Stimulated activated CD8-positive, alpha-beta memory T cell treated with anti-CD3 and anti-CD28 coated beads, Interleukin-12 subunit alpha, Interleukin-12 subunit beta, amount 100 ng/mL, for 1 hour (primary cell): ENCODE results near the gene KRT34.
"Not testable (repeated sequence)": the region's sequence is repeated elsewhere in the genome, so short reads cannot be mapped to it uniquely, and the experiment has no call there.

ENCODE experiments used
- DNase-seq: peaks from one replicate; pipeline ENCODE4 v3.0.0-alpha.2; 2020; ENCODE audit warnings: low read depth

Gene KRT34

DNA sequence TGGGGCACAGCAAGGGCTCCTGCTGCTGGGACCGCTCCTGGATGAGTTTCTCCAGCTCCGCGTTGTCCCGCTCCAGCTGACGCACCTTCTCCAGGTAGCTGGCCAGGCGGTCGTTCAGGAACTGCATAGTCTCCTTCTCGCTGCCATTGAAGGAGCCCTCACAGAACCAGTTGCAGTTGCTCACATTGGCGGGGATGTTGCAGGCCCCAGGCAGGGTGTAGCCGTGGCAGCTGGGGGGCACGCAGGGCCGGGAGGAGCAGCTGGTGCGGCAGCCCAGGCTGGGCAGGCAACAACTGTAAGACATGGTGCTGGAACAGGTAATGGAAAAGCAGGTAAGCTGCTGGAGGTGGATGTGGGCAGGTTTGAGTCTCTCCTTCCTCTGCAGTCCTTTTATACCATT is at the start of gene KRT34:
KRT34 (minus strand) TSS at position 364 of the 400 bp plus-strand sequence; CDS start at position 304, 60 bp downstream.
- not testable (repeated sequence) for DNase-seq

DNA sequence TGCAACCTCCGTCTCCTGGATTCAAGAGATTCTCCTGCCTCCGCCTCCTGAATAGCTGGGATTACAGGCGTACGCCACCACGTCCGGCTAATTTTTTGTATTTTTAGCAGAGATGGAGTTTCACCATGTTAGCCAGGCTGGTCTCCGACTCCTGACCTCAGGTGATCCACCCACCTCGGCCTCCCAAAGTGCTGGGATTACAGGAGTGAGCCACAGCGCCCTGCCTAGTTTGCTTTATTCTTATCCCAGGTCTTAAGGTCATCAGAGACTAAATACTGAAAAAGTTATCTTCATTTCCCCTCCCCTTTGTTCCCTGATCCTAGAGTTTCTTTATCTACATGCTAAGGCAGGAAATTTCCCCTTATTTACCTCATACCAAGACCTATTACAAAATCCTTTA is 48.3 kb upstream of the KRT34 start:
- not testable (repeated sequence) for DNase-seq

DNA sequence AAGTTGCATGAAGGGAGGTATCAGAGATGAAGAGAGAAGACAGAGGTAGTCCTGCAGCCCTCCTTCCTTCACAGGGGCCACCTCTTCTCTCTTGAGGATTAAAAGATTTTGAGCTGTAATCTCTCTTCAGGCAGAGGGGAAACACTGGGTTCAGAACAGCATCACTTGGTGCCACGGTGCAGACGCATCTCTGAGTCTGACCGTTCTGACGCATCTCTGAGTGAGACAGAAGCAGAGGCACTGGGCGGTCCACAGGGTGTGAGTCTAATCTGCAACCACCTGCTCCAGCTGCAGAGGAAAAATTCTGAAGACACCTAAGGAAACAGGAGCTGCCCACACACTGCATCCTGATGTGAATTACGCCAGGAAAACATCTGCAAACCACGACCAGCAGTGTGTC is 47.6 kb upstream of the KRT34 start:
- DNase-seq: no peak

DNA sequence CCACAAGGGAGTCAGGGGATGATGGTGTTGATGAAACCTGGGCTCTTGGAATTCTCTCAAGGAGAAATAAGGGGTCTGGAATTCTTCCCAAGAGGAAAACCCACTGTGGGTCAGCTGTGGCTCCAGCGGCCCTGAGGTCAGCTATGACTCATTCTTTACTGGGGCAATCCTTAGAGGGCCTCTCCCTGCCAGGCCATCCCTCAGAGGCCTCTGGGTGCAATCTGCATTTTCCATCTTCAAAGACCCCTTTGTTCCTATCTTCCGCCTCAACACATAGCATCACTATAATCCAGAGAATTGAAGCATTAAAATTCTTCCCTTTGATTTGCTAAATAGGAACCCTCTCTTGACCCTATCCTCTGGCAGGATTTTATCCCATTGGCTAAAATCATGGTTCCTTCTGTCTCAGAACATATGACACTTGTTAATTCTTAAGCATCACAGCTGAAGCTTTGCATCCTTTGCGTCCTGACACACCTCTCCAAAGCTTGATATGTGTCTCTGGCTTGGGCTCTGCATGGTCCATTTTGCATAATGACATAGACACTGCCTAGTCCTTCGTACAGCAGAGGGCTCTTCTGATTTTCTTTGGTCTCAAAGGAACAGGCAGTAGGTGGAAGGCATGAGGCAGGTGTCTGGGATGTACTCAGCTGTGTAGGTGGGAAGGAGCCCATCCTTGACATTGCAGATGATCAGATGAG is 46.6 kb upstream of the KRT34 start:
- no peak for DNase-seq

DNA sequence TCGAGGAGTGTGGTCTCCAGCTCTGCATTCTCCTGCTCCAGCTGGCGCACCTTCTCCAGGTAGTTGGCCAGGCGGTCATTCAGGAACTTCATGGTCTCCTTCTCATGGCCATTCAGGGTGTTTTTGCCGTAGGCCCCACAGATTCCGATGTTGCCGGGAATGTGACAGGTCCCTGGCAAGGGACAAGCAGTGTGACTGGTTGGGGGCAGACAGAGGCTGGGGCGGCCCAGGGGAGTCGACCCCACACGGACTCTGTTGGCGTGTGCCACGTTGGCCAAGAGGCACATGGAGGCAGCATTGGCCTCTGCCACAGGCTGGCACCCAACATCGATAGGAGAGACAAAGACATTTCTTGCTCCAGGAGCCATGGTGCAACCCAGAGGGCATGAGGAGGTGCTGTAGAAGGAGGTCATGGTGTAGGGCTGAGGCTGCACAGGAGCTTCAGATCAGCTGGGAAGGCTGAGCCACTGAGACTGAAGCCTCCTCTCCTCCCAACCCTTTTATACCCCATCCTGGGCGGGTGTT is 42.1 kb upstream of the KRT34 start, which contains the start of gene KRT37:
KRT37 (minus strand) TSS at position 475 of the 525 bp plus-strand sequence; CDS start at position 413, 62 bp downstream.
- no peak for DNase-seq

DNA sequence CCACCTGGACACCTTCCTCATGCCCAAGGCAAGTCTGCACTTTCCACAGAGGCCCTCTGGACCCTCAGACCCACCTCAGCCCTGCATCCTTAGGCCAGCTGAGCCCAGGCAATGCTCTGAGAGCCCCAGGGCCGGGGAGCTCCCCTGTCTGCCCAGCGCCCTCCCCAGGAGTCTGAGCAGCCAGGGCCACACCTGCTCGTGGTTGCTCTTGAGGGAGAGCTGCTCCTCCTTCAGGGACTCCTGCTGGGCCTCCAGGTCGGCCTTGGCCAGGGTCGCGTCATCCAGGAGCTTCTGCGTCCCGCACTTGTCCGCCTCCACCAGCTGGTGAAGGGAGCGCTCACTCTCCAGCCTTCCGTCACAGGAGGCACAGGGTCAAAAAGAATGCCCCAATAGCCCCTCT is 40.5 kb upstream of the KRT34 start:
- DNase-seq: not testable (repeated sequence)

DNA sequence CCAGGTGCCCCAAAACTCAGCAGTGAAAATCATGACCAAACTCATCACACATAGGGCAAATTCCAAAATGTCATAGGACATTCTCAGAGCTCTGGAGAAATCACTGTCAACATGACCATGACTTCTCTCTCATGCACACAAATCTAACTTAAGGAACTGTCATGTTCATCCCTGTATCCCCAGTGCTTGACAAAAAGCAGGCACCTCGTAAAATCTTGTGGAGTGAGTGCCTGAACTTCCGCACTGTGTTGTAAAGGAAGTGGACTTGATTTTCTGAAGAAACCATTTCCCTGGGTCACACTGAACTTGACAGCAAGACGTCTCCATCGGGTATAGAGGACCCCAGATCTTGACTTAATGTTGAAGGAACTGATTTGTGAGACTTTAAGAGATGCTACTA is 39.5 kb upstream of the KRT34 start:
- no peak for DNase-seq

DNA sequence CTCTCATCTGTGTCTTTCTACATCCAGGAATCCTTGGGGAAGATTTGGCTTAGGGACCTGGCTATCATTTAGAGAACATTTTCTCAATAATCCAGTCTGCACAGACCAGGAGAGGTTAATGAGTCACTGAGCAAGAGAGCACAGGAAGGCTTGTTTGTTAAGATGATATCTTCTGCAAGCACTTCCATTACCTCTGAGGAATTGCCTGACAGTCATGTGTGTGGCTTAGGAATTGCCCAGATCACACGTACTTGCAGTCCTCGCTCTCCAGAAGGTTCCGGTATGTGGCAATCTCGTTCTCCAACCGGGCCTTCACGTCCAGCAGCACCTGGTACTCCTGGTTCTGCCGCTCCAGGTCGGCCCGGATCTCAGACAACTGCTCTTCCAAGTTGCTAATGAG is 39.0 kb upstream of the KRT34 start:
- no peak for DNase-seq

DNA sequence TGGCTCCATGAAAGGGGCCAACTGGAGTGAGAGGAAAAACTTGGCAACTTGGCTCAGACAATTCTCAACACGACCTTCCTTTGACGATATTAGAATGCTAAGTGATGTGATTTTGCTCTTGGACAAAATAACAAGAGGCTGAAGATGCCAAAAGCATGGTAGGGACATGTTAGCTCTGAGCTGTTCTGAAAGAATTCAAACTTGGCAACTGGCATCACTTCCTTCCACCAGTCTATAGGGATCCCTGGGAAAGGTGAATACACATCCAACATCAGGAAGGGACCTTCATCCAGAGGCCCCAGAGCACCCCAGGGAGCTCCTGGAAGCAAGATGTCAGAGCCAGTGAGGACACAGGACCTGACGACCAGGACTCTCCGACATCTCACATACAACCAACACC is 38.0 kb upstream of the KRT34 start:
- no peak for DNase-seq

DNA sequence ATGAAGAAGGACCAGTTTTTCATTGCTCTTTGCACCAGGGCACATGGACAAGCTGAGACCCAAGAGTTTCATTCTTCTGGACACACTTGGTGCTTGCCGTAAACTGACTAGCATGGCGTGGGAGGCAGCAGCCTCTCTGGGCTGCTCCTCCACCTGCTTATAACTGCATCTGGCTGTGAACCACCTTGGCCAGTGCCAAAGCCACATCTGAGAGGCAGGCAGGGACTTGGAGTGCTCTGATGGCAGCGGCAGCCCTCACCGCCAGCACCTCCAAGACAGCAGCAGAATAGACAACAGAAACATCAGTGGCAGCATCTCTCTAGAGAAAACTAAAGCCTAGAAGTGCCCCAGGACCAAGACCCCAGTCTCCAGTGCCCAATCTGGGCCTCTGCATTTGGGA is 37.6 kb upstream of the KRT34 start:
- DNase-seq: no peak

DNA sequence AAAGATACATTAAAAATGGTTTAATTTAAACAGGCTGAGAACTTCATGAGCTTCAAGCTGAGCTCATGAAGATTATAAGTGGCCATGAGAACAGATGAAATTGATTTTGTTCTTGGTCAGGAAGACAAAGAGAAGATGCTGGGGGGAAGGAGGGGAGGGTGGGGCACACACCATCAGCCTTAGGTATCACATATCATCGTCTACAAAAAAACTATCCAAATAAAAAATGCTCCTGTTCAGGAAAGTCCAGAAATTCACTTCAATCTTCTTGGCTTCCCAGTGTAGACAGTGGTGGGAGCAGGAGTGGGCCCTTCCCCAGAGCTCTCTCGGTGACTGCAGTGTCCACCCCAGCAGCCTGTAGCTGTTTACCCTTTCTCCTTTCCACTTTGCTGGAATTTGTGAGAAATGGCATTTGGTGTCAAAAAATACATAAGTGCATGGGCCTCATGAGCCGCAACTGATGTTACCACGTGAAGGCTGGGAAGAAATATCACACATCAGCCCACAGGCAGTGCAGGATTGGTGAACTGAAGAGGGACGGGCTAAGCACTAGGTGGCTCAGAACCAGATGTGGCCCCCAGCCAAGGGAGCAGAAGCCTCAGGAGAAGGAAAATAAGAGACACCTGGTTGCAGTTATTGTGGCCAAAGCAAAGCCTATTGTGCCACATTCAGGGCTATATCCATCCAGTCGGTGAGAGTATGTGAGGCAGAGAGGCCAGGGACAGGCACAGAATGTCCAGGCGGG is 36.2 kb upstream of the KRT34 start:
- no peak for DNase-seq

DNA sequence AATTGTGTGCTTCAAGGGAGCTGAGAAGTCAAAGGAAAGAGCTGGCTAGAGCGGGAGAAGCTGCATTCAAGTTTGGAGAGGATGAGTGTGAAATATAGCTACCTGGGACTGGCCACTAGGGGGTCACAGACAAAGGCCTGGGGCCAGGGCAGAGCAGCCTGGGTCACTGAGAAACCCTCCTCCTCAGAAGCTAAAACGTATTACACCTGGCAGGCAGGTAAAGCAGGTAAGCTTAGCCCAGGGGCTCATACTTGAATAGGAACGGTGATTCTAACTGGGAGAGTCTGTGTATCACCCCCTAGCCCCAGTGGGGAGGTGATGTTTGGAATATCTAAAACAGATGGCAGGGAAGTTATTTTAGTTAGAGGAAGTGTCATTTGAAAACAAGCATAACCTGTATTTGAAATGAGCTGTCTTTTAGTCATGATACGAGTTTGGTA is 35.5 kb upstream of the KRT34 start:
- DNase-seq: no peak

DNA sequence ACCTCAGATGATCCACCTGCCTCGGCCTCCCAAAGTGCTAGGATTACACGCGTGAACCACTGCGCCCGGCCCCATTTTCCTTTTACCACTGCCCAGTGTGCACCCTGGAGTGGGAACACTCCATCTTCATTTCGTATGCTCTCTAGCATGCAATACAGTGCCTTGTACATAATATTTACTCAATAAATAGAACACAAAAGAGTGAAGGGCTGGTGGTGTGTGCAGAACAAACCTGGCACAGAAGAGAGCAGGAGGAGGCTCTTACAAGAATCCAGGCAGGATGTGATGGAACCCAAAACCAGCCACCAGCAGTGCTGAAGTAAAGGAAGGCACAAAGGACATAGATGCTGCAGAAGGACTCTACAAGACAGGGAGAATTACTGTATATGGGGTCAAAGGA is 35.0 kb upstream of the KRT34 start:
- no peak for DNase-seq

DNA sequence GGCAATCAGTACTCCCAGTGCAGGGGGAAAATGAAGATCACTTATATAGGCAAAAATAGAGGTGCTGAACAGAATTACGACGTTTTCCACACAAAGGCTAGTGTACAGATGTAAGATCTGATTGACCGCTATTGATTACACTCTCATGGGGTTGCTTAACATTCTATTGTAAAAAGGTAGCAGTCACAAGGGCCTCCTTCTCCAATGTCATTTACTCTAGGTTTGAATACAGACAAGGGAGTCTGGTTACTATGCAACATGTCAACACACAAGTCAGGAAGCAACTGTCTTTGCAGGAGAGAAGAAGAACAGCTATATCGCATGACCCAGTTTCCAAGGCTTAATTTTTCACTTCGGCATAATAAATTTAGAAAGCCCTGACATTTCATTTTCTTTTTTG is 34.4 kb upstream of the KRT34 start:
- DNase-seq: no peak

DNA sequence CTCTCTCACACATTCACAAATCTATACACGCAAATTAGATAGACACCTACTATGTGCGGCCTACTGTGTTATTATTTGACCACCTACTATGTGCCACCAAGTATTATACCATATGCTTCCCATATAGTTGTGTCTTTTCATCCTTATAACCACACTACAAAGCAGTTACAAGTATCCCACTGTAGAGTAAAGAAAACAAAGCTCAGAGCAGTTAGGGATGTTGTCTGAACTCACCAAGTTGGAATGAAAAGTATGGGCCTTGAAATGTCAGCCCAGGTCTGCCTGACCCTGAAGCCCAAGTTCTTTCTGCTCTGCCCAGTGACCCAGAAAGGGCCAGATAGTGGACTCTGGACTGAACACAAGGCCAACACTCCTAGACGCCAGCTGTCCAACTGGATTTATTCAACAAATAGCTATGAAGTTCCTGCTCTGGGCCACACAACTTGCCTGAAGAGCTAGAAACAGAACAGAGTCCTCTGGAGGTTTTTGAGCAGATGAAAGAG is 33.8 kb upstream of the KRT34 start:
- no peak for DNase-seq

DNA sequence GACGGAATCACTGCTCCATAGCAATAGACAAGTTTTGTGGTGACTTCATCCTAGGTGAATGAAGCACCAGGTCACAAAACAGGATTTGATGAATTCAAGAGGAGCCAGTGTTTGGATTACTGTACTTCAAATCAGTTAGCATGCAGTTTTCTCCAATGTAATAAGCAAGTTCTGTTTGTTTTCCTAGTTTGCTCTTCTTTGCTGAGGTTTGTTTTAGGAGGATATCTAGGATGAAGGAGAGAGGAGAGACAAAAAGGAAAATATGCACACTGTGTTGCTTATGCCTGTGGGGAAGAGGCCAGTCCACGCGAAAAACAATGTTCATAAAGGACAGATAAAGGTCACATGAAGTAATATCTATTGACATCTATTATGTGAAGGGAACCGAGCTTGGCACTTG is 33.3 kb upstream of the KRT34 start:
- DNase-seq: no peak

DNA sequence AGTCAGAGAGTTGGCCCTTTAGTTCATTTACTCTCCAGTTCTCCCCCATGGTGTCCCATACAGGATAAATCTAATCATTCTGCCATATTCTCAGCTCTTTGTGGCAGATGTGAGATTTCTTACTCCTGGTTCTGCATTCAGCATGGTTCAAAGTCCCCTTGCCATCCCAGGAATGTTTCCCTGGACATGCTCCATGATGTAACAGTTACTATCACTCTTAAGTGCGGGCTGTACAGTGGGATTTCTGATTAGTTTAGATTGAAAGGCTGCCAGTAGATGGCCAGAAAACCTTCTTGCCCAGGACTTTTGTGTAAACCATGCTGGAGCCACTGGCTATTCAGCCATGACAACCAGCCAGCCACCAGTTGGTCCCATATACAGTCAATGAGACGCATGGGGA is 31.9 kb upstream of the KRT34 start:
- DNase-seq: no peak

DNA sequence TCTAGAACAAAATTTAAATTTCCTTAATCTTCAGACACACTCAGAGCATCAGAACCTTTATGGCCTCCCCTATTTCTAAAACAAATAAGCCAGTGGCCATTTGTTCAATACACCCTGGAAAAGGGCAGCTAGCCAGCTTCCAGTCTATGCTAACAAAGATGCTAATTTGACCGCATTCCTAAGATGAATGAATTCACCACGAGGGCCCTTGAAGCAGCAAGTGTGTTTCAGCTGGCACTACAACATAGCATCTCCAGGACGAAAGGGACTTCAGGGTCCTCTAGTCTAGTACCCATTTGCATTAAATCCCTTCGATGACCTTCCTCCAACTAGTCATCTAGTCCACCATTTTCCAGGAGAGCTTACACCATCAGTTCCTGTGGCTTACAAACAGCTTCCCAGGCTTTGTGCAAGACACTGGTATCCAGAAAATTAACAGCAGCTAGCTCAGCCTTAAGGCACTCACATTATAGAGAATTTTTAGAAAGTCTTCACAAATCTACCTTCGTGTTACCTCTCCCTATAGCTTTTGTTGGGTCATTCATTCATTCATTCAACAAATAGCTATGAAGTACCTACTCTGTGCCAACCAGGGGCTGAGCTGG is 31.3 kb upstream of the KRT34 start:
- DNase-seq: no peak

DNA sequence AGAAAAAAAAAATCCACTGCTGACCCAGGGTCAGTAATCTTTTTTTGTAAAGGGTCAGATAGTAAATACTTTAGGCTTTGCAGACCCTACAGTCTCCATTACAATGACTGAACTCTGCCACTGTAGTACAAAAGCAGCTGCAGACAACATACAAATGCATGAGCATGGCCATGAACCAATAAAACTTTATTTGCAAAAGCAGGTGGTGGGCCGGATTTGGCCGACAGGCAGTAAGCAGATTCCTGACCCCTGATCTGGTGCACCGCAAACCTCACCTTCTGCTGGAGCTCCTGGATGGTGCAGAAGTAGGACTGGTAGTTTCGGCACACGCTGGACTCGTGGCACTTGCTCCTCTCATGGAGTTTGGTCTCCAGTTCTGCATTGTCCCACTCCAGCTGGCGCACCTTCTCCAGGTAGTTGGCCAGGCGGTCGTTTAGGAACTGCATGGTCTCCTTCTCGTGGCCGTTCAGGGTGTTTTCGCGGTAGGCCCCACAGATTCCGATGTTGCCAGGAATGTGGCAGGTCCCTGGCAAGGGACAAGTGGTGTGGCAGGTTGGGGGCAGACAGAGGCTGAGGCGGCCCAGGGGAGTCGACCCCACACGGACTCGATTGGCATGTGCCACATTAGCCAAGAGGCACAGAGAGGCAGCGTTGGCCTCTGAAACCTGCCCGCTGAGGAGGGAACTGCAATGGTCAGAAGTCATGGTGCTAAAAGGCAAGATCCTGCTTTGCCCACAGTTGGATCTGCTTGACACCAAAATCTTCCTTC is 29.1 kb upstream of the KRT34 start:
- DNase-seq: no peak

DNA sequence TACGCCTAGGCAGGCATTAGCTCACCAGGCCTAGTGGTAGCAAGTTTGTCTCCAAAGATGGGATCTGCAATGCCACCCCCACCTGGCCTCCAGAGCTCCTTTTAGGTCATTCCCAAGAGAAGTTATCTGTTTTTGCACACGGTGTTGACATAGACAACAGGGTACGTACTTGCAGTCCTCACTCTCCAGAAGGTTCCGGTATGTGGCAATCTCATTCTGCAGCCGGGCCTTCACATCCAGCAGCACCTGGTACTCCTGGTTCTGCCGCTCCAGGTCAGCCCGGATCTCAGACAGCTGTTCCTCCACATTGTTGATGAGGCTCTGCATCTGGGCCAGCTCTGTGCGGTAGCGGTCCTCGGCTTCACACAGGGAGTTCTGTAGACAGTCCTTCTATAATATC is 25.1 kb upstream of the KRT34 start:
- DNase-seq: no peak

DNA sequence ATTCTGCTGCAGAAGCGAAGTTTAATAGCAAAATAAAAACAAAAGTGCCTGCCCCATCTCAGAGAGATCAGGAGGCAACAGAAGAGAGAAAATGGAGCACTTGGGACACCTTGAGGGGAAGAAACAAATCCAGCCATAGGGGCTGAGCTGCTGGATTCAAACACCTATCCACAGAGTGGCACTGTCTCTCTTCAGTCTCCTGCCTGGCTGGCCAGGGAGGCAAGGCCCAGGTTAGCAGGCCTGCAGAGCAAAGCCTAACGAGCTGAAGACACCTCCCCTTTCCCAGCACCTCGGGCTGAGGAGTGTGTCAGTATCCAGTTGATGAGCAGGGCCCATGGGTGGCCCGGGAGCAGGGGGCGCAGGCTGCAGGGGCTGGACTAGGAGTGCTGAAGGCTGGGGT is 24.1 kb upstream of the KRT34 start:
- DNase-seq: no peak
